ENCODE measurements around the gene ZNF398. TPM values are rescaled to one million over a fixed set of nuclear protein-coding genes. Genes with fewer than 3 reads are reported as not detected.

ZNF398 gene
- total RNA-seq, 4 donors from 2014 or later, result 16.8 to 24.4 (median 20.8) TPM

DNA sequence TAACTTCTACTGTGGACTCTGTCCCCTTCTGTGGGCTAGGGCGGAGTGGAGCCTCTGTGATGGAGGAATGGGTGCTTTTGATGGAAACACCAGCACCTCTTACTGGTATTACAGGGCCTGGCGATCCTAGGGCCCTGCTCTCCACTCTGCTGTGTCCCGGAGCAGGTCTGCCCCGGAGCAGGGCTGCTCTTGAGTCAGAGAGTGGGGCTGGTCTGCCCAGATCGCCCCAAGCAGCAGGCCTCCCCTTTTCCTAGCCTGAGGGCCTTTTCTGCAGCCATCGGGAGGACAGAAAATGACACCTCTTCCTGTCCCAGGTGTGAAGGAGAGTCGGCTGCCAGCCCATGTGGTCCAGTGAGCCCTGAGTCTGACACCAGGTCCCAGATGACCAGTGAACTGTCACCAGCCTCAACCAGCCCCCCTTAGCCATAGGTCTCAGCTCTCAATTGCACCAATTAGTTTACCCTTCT is 49.5 kb downstream of the ZNF398 start:
- peak overlapping the region; percentile 77 to 96 for H3K4me3 ChIP-seq
- H3K27me3 ChIP-seq, result no peaks in the 10 kb centered on the region
- ATAC-seq, result no peak
- H3K27ac ChIP-seq, result peak overlapping the region in 3 of 4 donors; percentile 86 to 97 (median 91)
- peaks cover 0 to 32% (median 12%) of the 10 kb centered on the region in 3 donors for H3K4me1 ChIP-seq
- TF ChIP-seq POLR2A (IDR thresholded peaks at IDR 0.05), result no peak
- TF ChIP-seq, protein P1, sequence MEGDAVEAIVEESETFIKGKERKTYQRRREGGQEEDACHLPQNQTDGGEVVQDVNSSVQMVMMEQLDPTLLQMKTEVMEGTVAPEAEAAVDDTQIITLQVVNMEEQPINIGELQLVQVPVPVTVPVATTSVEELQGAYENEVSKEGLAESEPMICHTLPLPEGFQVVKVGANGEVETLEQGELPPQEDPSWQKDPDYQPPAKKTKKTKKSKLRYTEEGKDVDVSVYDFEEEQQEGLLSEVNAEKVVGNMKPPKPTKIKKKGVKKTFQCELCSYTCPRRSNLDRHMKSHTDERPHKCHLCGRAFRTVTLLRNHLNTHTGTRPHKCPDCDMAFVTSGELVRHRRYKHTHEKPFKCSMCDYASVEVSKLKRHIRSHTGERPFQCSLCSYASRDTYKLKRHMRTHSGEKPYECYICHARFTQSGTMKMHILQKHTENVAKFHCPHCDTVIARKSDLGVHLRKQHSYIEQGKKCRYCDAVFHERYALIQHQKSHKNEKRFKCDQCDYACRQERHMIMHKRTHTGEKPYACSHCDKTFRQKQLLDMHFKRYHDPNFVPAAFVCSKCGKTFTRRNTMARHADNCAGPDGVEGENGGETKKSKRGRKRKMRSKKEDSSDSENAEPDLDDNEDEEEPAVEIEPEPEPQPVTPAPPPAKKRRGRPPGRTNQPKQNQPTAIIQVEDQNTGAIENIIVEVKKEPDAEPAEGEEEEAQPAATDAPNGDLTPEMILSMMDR (IDR thresholded peaks at IDR 0.05), result no peak
- TF ChIP-seq EP300 (IDR thresholded peaks at IDR 0.05), result no peak
- no peak for TF ChIP-seq POLR2AphosphoS5 (IDR thresholded peaks at IDR 0.05)
- peaks cover 0 to 38% of the 10 kb centered on the region in 2 donors for H3K36me3 ChIP-seq
- 20% methylated on average over 1 of the region's 7 CpGs for WGBS, 2 donors (ENCODE audit: low coverage in 1 of 2)
- H3K9me3 ChIP-seq, result no peaks in the 10 kb centered on the region

DNA sequence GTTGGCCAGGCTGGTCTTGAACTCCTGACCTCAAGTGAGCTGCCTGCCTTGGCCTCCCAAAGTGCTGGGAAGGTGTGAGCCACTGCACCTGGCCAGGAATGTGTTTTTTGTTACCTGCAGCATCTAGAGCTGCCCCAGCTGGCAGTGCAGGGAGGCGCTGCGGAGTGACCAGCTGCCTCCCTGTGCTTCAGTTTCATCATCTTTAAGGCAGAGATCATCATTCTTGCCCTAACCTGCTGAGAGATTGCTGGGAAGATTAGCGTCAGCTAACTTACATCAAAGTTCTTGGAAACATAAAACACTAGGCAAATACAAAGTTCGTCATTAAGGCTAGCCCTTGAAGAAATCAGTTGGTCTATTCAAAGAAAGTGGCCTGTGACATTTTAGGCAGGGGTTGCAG is 50.4 kb downstream of the ZNF398 start:
- Histone ChIP-seq H3K4me3 (no peak overlapping the region), H3K27me3 (no peaks in the 10 kb centered on the region), H3K4me1 (peaks cover 0 to 32% (median 12%) of the 10 kb centered on the region in 3 donors), H3K27ac (no peak overlapping the region), H3K36me3 (peaks cover 0 to 47% of the 10 kb centered on the region in 2 donors), H3K9me3 (no peaks in the 10 kb centered on the region)
- WGBS, 2 donors (ENCODE audit: low coverage in 1 of 2), result 50 to 100% methylated on average over 2 of the region's 4 CpGs
- no peak for TF ChIP-seq POLR2A (IDR thresholded peaks at IDR 0.05)
- no peak for TF ChIP-seq POLR2AphosphoS5 (IDR thresholded peaks at IDR 0.05)
- no peak for ATAC-seq

DNA sequence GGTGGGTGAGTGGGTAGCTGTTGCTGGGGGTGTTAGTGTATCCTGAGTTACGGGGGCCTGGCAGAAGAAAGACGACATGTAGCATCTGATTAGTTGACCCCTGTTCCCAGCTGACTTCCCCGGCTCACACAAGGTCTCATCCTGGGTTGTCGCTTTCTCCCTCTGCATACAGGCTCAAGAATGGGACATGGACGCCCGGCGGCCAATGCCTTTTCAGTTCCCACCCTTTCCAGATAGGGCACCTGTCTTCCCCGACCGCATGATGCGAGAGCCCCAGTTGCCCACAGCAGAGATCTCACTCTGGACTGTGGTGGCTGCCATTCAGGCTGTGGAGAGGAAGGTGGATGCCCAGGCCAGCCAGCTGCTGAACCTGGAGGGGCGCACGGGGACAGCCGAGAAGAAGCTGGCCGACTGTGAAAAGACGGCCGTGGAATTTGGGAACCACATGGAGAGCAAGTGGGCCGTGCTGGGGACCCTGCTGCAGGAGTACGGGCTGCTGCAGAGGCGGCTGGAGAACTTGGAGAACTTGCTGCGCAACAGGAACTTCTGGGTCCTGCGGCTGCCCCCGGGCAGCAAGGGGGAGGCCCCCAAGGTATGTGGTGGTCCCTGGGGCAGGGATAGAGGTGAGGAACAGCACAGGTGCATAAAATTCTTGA is 51.0 kb downstream of the ZNF398 start:
- TF ChIP-seq, protein P1 (IDR thresholded peaks at IDR 0.05), result no peak
- TF ChIP-seq EP300 (IDR thresholded peaks at IDR 0.05), result no peak
- no peak overlapping the region for H3K27ac ChIP-seq
- no peaks in the 10 kb centered on the region for H3K27me3 ChIP-seq
- H3K4me1 ChIP-seq, result peaks cover 0 to 38% (median 12%) of the 10 kb centered on the region in 3 donors
- no peaks in the 10 kb centered on the region for H3K9me3 ChIP-seq
- ATAC-seq, result no peak
- 64 to 85% methylated on average over 2 to 9 of the region's 22 CpGs for WGBS, 2 donors (ENCODE audit: low coverage in 1 of 2)
- H3K4me3 ChIP-seq, result no peak overlapping the region
- peaks cover 0 to 53% of the 10 kb centered on the region in 2 donors for H3K36me3 ChIP-seq

DNA sequence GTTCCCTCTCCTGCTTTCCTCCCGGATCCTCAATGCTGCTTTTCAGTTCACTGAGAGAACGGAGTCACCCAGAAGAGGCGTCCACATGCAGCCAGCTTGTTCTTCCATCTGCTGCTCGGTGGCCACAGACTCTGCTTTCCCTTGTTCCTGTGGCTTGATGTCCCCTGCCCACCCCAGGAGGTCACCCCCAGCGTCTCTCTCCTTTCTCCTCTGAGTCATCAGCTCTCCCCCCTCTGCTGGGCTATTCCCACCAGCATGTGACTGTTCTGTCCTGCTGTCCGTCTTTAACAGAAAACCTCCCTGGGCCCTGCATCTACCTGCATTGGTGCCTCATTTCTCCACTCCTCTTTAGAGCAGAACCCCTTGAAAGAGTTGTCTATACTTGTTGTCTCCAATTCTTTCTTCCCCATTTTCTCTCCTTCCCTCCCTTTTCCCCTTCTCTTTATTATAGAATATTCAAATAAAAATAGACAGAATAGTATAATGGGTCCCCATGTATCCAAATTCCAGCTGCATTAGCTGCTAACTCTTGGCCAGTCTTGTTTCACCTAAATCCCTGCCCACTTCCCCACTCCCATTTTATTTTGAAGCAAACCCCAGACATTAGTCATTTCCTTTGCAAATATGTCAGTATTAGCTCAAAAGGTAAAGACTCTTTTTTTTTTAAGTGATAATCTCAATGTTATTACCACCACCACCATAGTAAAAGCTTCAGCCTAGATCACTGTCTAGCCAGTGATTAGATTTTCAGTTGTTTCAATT is 52.2 kb downstream of the ZNF398 start:
- no peaks in the 10 kb centered on the region for H3K27me3 ChIP-seq
- H3K36me3 ChIP-seq, result peaks cover 0 to 65% of the 10 kb centered on the region in 2 donors
- no peak for ATAC-seq
- no peak overlapping the region for H3K27ac ChIP-seq
- no peak overlapping the region for H3K4me3 ChIP-seq
- 79 to 83% methylated on average over 3 to 6 of the region's 6 CpGs for WGBS, 2 donors (ENCODE audit: low coverage in 1 of 2)
- TF ChIP-seq POLR2AphosphoS5 (IDR thresholded peaks at IDR 0.05), result no peak
- no peak for TF ChIP-seq EP300 (IDR thresholded peaks at IDR 0.05)
- TF ChIP-seq, protein P1 (IDR thresholded peaks at IDR 0.05), result no peak
- no peak for TF ChIP-seq POLR2A (IDR thresholded peaks at IDR 0.05)
- H3K4me1 ChIP-seq, result peaks cover 0 to 39% (median 12%) of the 10 kb centered on the region in 3 donors
- H3K9me3 ChIP-seq, result no peaks in the 10 kb centered on the region

DNA sequence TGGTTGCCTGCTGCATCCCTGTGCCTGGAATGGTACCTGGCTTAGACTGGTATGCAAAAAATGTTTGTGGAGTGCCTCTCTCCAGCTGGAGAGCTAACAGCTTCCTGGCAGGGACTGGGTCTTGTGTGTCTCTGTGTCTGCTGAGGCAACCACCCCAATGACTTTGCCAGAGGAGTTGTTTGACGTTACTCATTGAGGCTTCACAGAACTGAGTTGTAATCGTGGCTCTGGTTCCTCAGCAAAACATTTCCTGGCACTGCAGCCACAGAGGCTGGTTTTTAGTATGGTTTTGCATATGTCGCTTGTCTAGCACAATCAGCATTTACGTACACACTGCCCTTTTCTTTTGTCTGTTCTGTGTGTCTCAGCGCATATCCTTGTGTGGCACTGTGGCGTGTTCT is 55.6 kb downstream of the ZNF398 start:
- TF ChIP-seq, protein P1 (IDR thresholded peaks at IDR 0.05), result no peak
- TF ChIP-seq POLR2A (IDR thresholded peaks at IDR 0.05), result no peak
- no peak for TF ChIP-seq EP300 (IDR thresholded peaks at IDR 0.05)
- no peak for TF ChIP-seq POLR2AphosphoS5 (IDR thresholded peaks at IDR 0.05)
- no peak for ATAC-seq
- no peaks in the 10 kb centered on the region for H3K27me3 ChIP-seq
- WGBS, 2 donors (ENCODE audit: low coverage in 1 of 2), result 83 to 91% methylated on average over 4 of the region's 6 CpGs
- peaks cover 0 to 15% (median 0%) of the 10 kb centered on the region in 3 donors for H3K4me1 ChIP-seq
- H3K4me3 ChIP-seq, result no peak overlapping the region
- H3K27ac ChIP-seq, result no peak overlapping the region
- H3K9me3 ChIP-seq, result no peaks in the 10 kb centered on the region
- H3K36me3 ChIP-seq, result peaks cover 0 to 99% of the 10 kb centered on the region in 2 donors

All from gastroesophageal sphincter (tissue), 4 donors.